Measurements from ENCODE around the gene SETD2. TPM values are rescaled to one million over a fixed set of nuclear protein-coding genes. Genes with fewer than 3 reads are reported as not detected.

Gene SETD2
- total RNA-seq, 2 experiments from 2014 or later = 55.7 to 74.5 TPM

DNA sequence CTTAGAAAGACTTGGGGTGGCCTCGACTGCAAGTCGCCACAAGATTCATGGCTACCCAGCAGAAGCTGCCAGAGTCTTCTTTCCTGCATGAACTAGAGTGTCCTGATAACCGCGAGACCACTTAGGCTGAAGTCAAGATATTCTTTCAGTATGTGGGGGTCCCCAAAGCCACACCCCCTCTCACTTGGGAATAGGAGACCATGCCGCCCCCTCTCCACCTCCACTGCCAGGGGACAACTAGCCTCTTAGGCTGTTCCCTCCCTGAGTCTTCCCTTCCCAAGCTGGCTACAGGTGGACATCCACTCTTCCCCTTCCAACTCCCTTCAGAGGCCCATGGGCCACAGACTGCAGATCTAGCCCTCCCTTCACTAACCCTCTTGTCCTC lies 186.1 kb downstream of the SETD2 start:
- POLR2A ChIA-PET = interaction anchor here (0.6 to 5.6 kb wide), 3 partner anchors 22 to 231 kb away, joined by 3 to 39 read pairs (median 3); no protein-coding TSS in a partner anchor

DNA sequence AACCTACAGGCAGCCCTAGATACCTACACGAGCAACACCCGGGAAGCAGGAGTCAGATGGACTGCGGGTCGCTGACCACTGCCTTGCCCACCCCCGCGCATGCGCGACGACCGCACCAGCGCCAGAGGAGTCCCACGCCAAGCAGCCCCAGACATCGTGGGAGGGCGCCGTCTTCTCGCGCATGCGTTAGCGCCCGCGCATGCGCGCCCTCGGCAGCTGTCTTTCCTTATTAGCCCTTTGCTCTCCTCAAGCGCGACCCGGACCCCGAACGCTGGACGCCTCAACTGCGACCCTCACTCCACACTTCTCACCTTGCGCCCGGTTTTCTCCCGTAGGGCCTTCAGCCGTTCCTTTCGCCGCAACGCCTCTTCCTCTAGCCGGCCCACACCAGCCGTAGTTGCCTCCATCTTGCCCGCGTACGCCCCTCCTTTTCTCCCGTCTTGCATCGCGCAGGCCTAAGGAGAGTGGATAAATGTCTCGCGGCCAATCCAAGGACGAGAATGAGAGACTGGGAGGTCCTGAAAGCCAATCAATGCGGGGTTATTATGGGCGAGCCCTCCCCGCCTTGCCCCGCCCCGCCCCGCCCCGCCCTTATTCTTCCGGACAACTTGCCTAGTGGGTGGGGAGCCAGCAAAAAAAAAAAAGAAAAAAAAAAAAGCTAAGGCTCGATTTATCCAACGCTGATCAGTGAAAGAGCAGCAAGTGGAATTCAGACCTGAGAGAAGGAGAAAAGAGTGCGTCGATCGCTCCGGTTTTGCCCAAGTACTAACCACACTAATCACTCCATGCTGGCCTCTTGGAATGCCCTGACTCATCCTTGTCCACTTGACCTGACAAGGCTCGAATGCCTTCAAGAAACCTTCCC lies 187.4 kb downstream of the SETD2 start, which contains the start of gene CCDC12:
Gene CCDC12, minus strand, starts transcription at position 420 of the 865 bp plus-strand sequence. Its CDS starts 13 bp downstream, at position 407.
- POLR2A ChIA-PET = interaction anchor here (0.6 to 1.5 kb wide), 11 partner anchors 17 to 1486 kb away, joined by 3 to 14 read pairs (median 6); no protein-coding TSS in a partner anchor
- TF ChIP-seq EZH2phosphoT487 (IDR thresholded peaks at IDR 0.05; ENCODE audit: borderline replicate concordance, low read depth, low read length) = no peak
- TF ChIP-seq, protein P1, sequence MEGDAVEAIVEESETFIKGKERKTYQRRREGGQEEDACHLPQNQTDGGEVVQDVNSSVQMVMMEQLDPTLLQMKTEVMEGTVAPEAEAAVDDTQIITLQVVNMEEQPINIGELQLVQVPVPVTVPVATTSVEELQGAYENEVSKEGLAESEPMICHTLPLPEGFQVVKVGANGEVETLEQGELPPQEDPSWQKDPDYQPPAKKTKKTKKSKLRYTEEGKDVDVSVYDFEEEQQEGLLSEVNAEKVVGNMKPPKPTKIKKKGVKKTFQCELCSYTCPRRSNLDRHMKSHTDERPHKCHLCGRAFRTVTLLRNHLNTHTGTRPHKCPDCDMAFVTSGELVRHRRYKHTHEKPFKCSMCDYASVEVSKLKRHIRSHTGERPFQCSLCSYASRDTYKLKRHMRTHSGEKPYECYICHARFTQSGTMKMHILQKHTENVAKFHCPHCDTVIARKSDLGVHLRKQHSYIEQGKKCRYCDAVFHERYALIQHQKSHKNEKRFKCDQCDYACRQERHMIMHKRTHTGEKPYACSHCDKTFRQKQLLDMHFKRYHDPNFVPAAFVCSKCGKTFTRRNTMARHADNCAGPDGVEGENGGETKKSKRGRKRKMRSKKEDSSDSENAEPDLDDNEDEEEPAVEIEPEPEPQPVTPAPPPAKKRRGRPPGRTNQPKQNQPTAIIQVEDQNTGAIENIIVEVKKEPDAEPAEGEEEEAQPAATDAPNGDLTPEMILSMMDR (conservative IDR thresholded peaks at IDR 0.05; ENCODE audit: low read length) = no peak
- Histone ChIP-seq H2AFZ (ENCODE audit: low read length) (no peak within 1 kb of the TSS), H3K4me3 (ENCODE audit: low read depth, low read length, poor library complexity, severe bottlenecking) (peak within 1 kb of the TSS; percentile 74), H3K36me3 (ENCODE audit: insufficient read depth, low read length) (peaks cover 38% of the 10 kb centered on the region), H3K9me2 (ENCODE audit: insufficient read depth, low read length) (no peaks in the 10 kb centered on the region), H3K9me3 (ENCODE audit: low read length) (no peaks in the 10 kb centered on the region), H3K4me2 (ENCODE audit: low read length) (peak within 1 kb of the TSS; percentile 90), H4K20me1 (ENCODE audit: insufficient read depth, low read length) (peaks cover 10% of the 10 kb centered on the region; the same call in 1 of the 2 replicates), H3K27ac (ENCODE audit: low read depth, low read length, poor library complexity, severe bottlenecking) (peak within 1 kb of the TSS; percentile 82), H3K79me2 (ENCODE audit: insufficient read depth, low read depth, low read length) (peaks cover 70% of the 10 kb centered on the region), H3K4me1 (ENCODE audit: insufficient read depth, low read length, poor library complexity, severe bottlenecking) (peaks cover 70% of the 10 kb centered on the region)
- CTCF ChIA-PET (ENCODE audit: unreplicated experiment) = interaction anchor here (0.5 to 0.8 kb wide), 3 partner anchors 21 to 1076 kb away, joined by 3 to 4 read pairs (median 3); no protein-coding TSS in a partner anchor
- no TSS peak for BruUV-seq (replicated peaks)
- intact Hi-C loops (cut with micrococcal nuclease; ENCODE audit: unreplicated experiment) = loop anchor here (2.0 kb wide), 1 partner anchor 186 kb away; no protein-coding TSS in a partner anchor
- peak; percentile 98 for DNase-seq (ENCODE audit: low spot score)

More for the DNA sequence above, 186.1 kb downstream of the SETD2 start:
- no TSS peak for BruUV-seq (replicated peaks)
- H4K20me1 ChIP-seq (ENCODE audit: insufficient read depth, low read length) = peaks cover 5% of the 10 kb centered on the region; the same call in 1 of the 2 replicates
- peak overlapping the region; percentile 77 for H3K27ac ChIP-seq (ENCODE audit: low read depth, low read length, poor library complexity, severe bottlenecking)
- CTCF ChIA-PET (ENCODE audit: unreplicated experiment) = no interaction called here
- peaks cover 69% of the 10 kb centered on the region for H3K79me2 ChIP-seq (ENCODE audit: insufficient read depth, low read depth, low read length)
- no peaks in the 10 kb centered on the region for H3K9me2 ChIP-seq (ENCODE audit: insufficient read depth, low read length)
- no peak for TF ChIP-seq EZH2phosphoT487 (IDR thresholded peaks at IDR 0.05; ENCODE audit: borderline replicate concordance, low read depth, low read length)
- TF ChIP-seq, protein P1 (conservative IDR thresholded peaks at IDR 0.05; ENCODE audit: low read length) = no peak
- peaks cover 28% of the 10 kb centered on the region for H3K36me3 ChIP-seq (ENCODE audit: insufficient read depth, low read length)
- no peaks in the 10 kb centered on the region for H3K9me3 ChIP-seq (ENCODE audit: low read length)
- peak overlapping the region; percentile 90 for H3K4me2 ChIP-seq (ENCODE audit: low read length)
- no peak overlapping the region for H2AFZ ChIP-seq (ENCODE audit: low read length)
- H3K4me3 ChIP-seq (ENCODE audit: low read depth, low read length, poor library complexity, severe bottlenecking) = peak overlapping the region; percentile 96
- intact Hi-C loops (cut with micrococcal nuclease; ENCODE audit: unreplicated experiment) = loop anchor here (2.0 kb wide), 2 partner anchors 51 to 185 kb away; no protein-coding TSS in a partner anchor
- peaks cover 70% of the 10 kb centered on the region for H3K4me1 ChIP-seq (ENCODE audit: insufficient read depth, low read length, poor library complexity, severe bottlenecking)
- DNase-seq (ENCODE audit: low spot score) = no peak
